K562 (cell line): ENCODE results near the gene SLC26A5. TPM values are rescaled to one million over a fixed set of nuclear protein-coding genes. Genes with fewer than 3 reads are reported as not detected.

Experiments used
- CAMTA2 ChIP-seq: fragments of 250-450 bp; sonication (Bioruptor Pico); conservative IDR thresholded peaks from 2 replicates; pipeline ENCODE4 v1.5.1; 2022
- CEBPB ChIP-seq: fragments of 450-650 bp; IDR thresholded peaks from 2 replicates; pipeline ENCODE4 v1.6.1; 2016; ENCODE audit warnings: missing genetic modification characterization, missing compliant biosample characterization
- DPF2 ChIP-seq: fragments of 450-650 bp; IDR thresholded peaks from 2 replicates; pipeline ENCODE4 v1.6.1; 2016
- FOSL1 ChIP-seq: fragments of 200-800 bp; sonication (Bioruptor generic); conservative IDR thresholded peaks from 2 replicates; pipeline ENCODE4 v1.6.1; 2016; ENCODE audit warnings: missing genetic modification characterization, missing compliant biosample characterization
- FOXA3 ChIP-seq, 2 experiments: fragments of 450-650 bp in 1 of 2; sonication (generic) in 1 of 2; formaldehyde crosslinking; IDR thresholded peaks in 1 of 2; conservative IDR thresholded peaks in 1 of 2; 2 replicates each; pipeline versions ENCODE4 v1.4.0 to v1.8.0; 2020 to 2022; ENCODE audit warnings: mild to moderate bottlenecking in 2 of 2, missing genetic modification reagents in 1 of 2
- HOXB6 ChIP-seq: fragments of 250-450 bp; sonication (Bioruptor Pico); IDR thresholded peaks from 2 replicates; pipeline ENCODE4 v1.5.1; 2022; ENCODE audit warnings: mild to moderate bottlenecking, borderline replicate concordance
- JUND ChIP-seq, 2 experiments: IDR thresholded peaks; 2 replicates in 1 of 2; 3 replicates in 1 of 2; pipeline ENCODE4 v1.6.1; 2011; ENCODE audit warnings: borderline replicate concordance in 2 of 2, low read depth in 2 of 2, low read length in 2 of 2, improper control_type of control experiment in 1 of 2, missing biosample characterization in 1 of 2, missing genetic modification characterization in 1 of 2, missing genetic modification reagents in 1 of 2
- KAT2B ChIP-seq: IDR thresholded peaks from one replicate; pipeline ENCODE4 v1.6.1; 2012; ENCODE audit warnings: low read depth, mild to moderate bottlenecking, control low read depth, inconsistent platforms, low read length, moderate library complexity
- KLF1 ChIP-seq: fragments of 450-650 bp; IDR thresholded peaks from 2 replicates; pipeline ENCODE4 v1.6.1; 2016; ENCODE audit warnings: missing genetic modification characterization, missing compliant biosample characterization
- MBD2 ChIP-seq: sonication (generic); IDR thresholded peaks from 2 replicates; pipeline ENCODE4 v1.6.1; 2016; ENCODE audit warnings: low read depth, borderline replicate concordance
- NFRKB ChIP-seq: fragments of 450-650 bp; IDR thresholded peaks from 2 replicates; pipeline ENCODE4 v1.6.1; 2016; ENCODE audit warnings: low read depth
- PHF8 ChIP-seq: fragments of 200-600 bp; sonication (generic); IDR thresholded peaks from 2 replicates; pipeline ENCODE4 v1.6.1; 2012; ENCODE audit warnings: mixed run types, mild to moderate bottlenecking, inconsistent platforms, low read length, moderate library complexity, borderline replicate concordance
- PML ChIP-seq: IDR thresholded peaks from 2 replicates; pipeline ENCODE4 v1.6.1; 2012; ENCODE audit warnings: low read length, inconsistent platforms
- POLR2A ChIP-seq: fragments of 450-650 bp; conservative IDR thresholded peaks from 2 replicates; pipeline ENCODE4 v1.6.1; 2016
- RFX1 ChIP-seq: fragments of 450-650 bp; IDR thresholded peaks from 2 replicates; pipeline ENCODE4 v1.6.1; 2016; ENCODE audit warnings: mild to moderate bottlenecking, moderate library complexity
- SREBF1 ChIP-seq: fragments of 150-350 bp; IDR thresholded peaks from 2 replicates; pipeline ENCODE4 v1.6.1; 2014; ENCODE audit warnings: antibody characterized with exemption, low read depth, low read length, borderline replicate concordance
- ZNF324 ChIP-seq: fragments of 250-450 bp; sonication (Bioruptor Pico); IDR thresholded peaks from 2 replicates; pipeline ENCODE4 v1.4.0; 2020; ENCODE audit warnings: mild to moderate bottlenecking
- ZNF561 ChIP-seq: fragments of 450-650 bp; formaldehyde crosslinking; conservative IDR thresholded peaks from 2 replicates; pipeline ENCODE4 v1.4.0; 2020; ENCODE audit warnings: mild to moderate bottlenecking, moderate library complexity
- ZNF76 ChIP-seq: fragments of 250-450 bp; sonication (Bioruptor Pico); IDR thresholded peaks from 2 replicates; pipeline ENCODE4 v1.4.0; 2020; ENCODE audit warnings: mild to moderate bottlenecking, moderate library complexity, borderline replicate concordance
- ZNF764 ChIP-seq: fragments of 250-450 bp; sonication (Bioruptor Pico); IDR thresholded peaks from 2 replicates; pipeline ENCODE4 v1.4.0; 2020; ENCODE audit warnings: low read depth, mild to moderate bottlenecking, moderate library complexity
- polyA plus RNA-seq, 8 experiments: library from polyadenylated mRNA; depleted of rRNA in 4 of 8; stranded (reverse) in 5 of 8; unstranded in 3 of 8; fragments of >200 nt; fragmentation: Nextera tagmentation in 2 of 8; fragmentation: Illumina TruSeq in 1 of 8; extraction: Ambion mirVana in 2 of 8; extraction: Trizol in 1 of 8; gene quantifications; 2 replicates each; pipeline versions ENCODE4 v1.2.1 to v1.2.3, GENCODE V29; 2011 to 2014; ENCODE audit warnings: inconsistent platforms in 1 of 8, missing spikeins in 1 of 8
- total RNA-seq, 7 experiments: library from RNA; depleted of rRNA in 6 of 7; stranded (reverse); fragments of >200 nt in 6 of 7; fragmentation: Illumina TruSeq in 2 of 7; extraction: Trizol in 2 of 7; gene quantifications; 2 replicates each; pipeline versions ENCODE4 v1.2.1 to v1.2.3, GENCODE V29; 2011 to 2021; ENCODE audit warnings: low replicate concordance in 1 of 7
- TF ChIP-seq, protein P1 (sequence below): IDR thresholded peaks from 3 replicates; pipeline ENCODE4 v1.6.1; 2011; ENCODE audit warnings: borderline replicate concordance, mild to moderate bottlenecking, moderate library complexity; ENCODE audit not compliant: insufficient read length; ENCODE audit errors: extremely low read depth
- TF ChIP-seq, protein P2 (sequence below): sonication (generic); formaldehyde crosslinking; IDR thresholded peaks from 2 replicates; pipeline ENCODE4 v1.8.1; 2022; ENCODE audit warnings: missing genetic modification reagents
- TF ChIP-seq, protein P3 (sequence below): IDR thresholded peaks from 2 replicates; pipeline ENCODE4 v1.6.1; 2011; ENCODE audit not compliant: insufficient read length; ENCODE audit errors: extremely low read depth
- TF ChIP-seq, protein P4 (sequence below): fragments of 450-650 bp; IDR thresholded peaks from 2 replicates; pipeline ENCODE4 v1.6.1; 2016

Gene SLC26A5
- total and polyA plus RNA-seq, 9 of the 15 experiments (the other 6 are each of a cell fraction or from before 2014, with no cell fraction given), result not detected

DNA sequence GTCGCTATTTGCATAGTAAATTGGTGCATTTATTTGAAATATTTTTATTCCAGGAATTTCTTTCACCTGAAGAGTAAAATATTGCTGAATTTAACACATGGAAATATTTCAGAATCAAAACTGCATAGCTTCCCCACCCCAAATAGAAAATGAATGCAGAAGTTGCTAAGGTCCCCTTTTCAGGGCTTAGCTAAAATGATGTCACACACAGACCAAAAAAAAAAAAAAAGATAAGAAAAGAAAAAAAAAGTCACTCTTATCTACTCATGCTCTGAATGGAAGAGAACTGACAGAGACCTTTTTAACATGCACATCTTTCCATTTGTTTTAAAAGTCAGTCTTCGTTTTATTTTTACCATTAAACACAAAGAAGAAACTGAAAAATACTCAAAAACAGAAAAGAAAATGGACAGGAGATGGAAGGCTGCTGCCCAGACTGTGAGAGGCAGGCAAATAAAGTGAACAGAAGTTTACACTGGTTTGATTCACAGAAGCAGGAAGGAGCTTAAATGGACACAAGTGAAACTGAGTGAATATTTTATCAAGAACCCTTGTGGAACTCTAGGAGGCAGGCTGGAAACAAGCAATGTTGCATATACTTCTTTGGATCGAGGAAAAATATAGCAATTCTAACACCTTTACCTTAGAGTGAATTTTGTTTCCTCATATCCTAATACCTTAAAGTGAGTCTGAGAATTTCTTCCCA, 66.6 kb downstream of the SLC26A5 start (continued):
- TF ChIP-seq CEBPB (no peak), RFX1 (0 out of 2 replicates have a peak, but pooled peaks have one; percentile 3), ZNF324 (CRISPR knock-in tag) (no peak), JUND (IDR thresholded peaks at IDR 0.05; ENCODE audit: borderline replicate concordance, low read depth, low read length) (peak; percentile 65), JUND (tag; IDR thresholded peaks at IDR 0.05; ENCODE audit: borderline replicate concordance, low read depth, low read length) (peak; percentile 71), KLF1 (tag) (no peak), KAT2B (no peak), ZNF76 (CRISPR knock-in tag) (no peak), CAMTA2 (CRISPR knock-in tag) (no peak), DPF2 (peak; percentile 65), MBD2 (no peak), FOSL1 (tag) (no peak), POLR2A (peak; percentile 60), PML (peak; percentile 40; the same call in 1 of the 2 replicates), ZNF561 (CRISPR knock-in tag) (no peak), FOXA3 (CRISPR knock-in tag; conservative IDR thresholded peaks at IDR 0.05 in 1 of 2, IDR thresholded peaks at IDR 0.05 in 1 of 2) (no peak), PHF8 (no peak), ZNF764 (CRISPR knock-in tag) (no peak), HOXB6 (CRISPR knock-in tag) (no peak), NFRKB (0 out of 2 replicates have a peak, but pooled peaks have one; percentile 21), SREBF1 (no peak)
- TF ChIP-seq, protein P1, sequence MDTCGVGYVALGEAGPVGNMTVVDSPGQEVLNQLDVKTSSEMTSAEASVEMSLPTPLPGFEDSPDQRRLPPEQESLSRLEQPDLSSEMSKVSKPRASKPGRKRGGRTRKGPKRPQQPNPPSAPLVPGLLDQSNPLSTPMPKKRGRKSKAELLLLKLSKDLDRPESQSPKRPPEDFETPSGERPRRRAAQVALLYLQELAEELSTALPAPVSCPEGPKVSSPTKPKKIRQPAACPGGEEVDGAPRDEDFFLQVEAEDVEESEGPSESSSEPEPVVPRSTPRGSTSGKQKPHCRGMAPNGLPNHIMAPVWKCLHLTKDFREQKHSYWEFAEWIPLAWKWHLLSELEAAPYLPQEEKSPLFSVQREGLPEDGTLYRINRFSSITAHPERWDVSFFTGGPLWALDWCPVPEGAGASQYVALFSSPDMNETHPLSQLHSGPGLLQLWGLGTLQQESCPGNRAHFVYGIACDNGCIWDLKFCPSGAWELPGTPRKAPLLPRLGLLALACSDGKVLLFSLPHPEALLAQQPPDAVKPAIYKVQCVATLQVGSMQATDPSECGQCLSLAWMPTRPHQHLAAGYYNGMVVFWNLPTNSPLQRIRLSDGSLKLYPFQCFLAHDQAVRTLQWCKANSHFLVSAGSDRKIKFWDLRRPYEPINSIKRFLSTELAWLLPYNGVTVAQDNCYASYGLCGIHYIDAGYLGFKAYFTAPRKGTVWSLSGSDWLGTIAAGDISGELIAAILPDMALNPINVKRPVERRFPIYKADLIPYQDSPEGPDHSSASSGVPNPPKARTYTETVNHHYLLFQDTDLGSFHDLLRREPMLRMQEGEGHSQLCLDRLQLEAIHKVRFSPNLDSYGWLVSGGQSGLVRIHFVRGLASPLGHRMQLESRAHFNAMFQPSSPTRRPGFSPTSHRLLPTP, result no peak
- TF ChIP-seq, protein P2, sequence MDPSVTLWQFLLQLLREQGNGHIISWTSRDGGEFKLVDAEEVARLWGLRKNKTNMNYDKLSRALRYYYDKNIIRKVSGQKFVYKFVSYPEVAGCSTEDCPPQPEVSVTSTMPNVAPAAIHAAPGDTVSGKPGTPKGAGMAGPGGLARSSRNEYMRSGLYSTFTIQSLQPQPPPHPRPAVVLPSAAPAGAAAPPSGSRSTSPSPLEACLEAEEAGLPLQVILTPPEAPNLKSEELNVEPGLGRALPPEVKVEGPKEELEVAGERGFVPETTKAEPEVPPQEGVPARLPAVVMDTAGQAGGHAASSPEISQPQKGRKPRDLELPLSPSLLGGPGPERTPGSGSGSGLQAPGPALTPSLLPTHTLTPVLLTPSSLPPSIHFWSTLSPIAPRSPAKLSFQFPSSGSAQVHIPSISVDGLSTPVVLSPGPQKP (CRISPR knock-in tag), result no peak
- TF ChIP-seq, protein P3, sequence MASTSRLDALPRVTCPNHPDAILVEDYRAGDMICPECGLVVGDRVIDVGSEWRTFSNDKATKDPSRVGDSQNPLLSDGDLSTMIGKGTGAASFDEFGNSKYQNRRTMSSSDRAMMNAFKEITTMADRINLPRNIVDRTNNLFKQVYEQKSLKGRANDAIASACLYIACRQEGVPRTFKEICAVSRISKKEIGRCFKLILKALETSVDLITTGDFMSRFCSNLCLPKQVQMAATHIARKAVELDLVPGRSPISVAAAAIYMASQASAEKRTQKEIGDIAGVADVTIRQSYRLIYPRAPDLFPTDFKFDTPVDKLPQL, result peak; percentile 80
- TF ChIP-seq, protein P4, sequence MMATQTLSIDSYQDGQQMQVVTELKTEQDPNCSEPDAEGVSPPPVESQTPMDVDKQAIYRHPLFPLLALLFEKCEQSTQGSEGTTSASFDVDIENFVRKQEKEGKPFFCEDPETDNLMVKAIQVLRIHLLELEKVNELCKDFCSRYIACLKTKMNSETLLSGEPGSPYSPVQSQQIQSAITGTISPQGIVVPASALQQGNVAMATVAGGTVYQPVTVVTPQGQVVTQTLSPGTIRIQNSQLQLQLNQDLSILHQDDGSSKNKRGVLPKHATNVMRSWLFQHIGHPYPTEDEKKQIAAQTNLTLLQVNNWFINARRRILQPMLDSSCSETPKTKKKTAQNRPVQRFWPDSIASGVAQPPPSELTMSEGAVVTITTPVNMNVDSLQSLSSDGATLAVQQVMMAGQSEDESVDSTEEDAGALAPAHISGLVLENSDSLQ, result 0 out of 2 replicates have a peak, but pooled peaks have one; percentile 20
